ENCODE measurements around the gene SEL1L3.
"Not testable (repeated sequence)": the region's sequence is repeated elsewhere in the genome, so short reads cannot be mapped to it uniquely, and the experiment has no call there.

Gene SEL1L3

DNA sequence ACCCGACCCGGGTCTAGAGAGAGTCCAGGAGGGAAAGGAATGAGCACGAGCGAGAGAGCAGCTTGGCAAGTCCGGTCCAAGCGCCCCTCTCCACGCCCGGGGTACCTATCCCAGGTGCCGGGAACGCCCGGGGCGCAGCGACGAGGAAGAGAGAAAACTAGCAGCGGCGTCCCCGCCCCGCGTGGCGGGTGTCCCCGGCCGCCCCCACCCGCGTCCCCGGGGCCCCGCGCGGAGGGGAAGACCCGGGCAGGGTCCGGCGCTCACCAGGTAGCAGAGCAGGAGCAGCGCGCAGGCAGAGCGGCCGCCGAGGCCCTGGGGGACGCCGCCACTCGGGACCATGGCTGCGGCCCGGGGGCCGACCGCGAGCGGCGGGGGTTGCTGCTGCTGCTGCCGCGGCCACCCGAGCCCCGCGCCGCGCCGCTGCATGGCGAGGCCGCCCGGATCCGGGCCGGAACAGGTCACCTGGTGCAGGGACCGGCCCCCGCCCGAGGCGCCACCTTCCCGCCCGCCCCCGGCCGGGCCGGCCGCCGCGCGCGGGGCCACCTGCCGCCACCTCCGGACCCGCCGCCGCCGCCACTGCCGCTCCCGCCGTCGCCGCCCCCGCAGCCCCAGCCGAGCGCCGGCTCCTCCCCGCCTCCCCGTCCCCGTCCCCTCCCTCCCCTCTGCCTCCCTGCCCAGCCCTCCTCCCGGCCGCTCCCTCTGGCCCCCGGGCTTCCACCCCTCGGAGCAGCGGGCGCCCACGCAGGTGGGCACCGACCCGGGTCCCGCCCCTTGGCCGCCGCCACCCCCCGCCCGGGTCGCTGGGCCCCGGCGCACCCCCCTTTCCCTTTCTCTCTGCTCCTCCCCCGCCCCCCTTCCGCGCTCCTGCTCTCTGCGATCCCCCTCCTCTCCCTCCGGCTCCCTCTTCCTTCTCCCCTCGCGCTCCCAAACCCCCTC, at the start of gene SEL1L3:
TSS of gene SEL1L3 (minus strand) at position 578 of the 936 bp plus-strand sequence. CDS start at position 426, 152 bp downstream.
- peak within 1 kb of the TSS; percentile 61 for H3K4me3 ChIP-seq (ENCODE audit: control insufficient read depth, low read depth, low read length)
- TF ChIP-seq, protein P1, sequence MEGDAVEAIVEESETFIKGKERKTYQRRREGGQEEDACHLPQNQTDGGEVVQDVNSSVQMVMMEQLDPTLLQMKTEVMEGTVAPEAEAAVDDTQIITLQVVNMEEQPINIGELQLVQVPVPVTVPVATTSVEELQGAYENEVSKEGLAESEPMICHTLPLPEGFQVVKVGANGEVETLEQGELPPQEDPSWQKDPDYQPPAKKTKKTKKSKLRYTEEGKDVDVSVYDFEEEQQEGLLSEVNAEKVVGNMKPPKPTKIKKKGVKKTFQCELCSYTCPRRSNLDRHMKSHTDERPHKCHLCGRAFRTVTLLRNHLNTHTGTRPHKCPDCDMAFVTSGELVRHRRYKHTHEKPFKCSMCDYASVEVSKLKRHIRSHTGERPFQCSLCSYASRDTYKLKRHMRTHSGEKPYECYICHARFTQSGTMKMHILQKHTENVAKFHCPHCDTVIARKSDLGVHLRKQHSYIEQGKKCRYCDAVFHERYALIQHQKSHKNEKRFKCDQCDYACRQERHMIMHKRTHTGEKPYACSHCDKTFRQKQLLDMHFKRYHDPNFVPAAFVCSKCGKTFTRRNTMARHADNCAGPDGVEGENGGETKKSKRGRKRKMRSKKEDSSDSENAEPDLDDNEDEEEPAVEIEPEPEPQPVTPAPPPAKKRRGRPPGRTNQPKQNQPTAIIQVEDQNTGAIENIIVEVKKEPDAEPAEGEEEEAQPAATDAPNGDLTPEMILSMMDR (IDR thresholded peaks at IDR 0.05; ENCODE audit: control insufficient read depth, insufficient read depth, low read depth, low read length, missing control alignments), result no peak
- no peak for DNase-seq (ENCODE audit: low read depth)

DNA sequence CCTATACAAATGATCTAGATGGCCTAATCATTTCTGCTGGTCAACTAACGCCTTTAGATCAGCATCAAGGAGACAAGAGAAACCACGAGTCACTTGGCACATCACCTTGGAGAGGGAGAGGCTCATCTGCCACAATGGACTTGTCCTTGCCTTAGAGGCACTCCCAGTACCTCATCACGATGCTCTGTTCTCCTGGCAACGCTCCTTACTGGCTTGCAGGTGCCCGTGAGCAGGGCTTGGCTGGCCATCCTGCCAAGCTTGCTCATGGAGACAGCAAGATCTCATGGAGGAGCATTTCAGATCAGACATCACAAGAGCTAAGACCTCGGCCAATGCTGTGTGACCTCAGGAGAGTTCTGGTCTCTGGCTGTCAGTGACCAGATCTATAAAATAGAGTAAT, 48.6 kb upstream of the SEL1L3 start:
- no peak for DNase-seq (ENCODE audit: low read depth)
- TF ChIP-seq, protein P1 (IDR thresholded peaks at IDR 0.05; ENCODE audit: control insufficient read depth, insufficient read depth, low read depth, low read length, missing control alignments), result no peak
- H3K4me3 ChIP-seq (ENCODE audit: control insufficient read depth, low read depth, low read length), result no peak overlapping the region

DNA sequence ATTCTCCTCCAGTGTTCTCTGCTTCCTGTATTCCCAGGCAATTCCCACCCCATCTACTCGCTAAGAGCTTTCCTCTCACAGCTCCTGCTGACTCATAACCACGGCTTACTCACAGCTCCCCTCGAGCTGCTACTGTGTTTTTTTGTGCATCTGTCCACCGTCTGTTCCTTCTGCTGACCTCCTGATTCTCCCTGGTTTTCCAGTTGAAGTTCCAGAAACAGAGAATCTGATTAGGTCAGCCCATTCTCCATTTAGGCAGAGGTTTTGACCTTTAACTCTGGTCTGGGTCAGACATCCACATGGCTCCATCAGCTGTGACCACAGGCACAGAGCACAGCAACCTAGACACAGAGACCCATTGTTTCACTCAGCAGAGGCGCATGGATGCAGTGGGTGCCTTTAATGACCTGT, 45.7 kb upstream of the SEL1L3 start:
- peak; percentile 83 for DNase-seq (ENCODE audit: low read depth)
- TF ChIP-seq, protein P1 (IDR thresholded peaks at IDR 0.05; ENCODE audit: control insufficient read depth, insufficient read depth, low read depth, low read length, missing control alignments), result no peak
- H3K4me3 ChIP-seq (ENCODE audit: control insufficient read depth, low read depth, low read length), result no peak overlapping the region

DNA sequence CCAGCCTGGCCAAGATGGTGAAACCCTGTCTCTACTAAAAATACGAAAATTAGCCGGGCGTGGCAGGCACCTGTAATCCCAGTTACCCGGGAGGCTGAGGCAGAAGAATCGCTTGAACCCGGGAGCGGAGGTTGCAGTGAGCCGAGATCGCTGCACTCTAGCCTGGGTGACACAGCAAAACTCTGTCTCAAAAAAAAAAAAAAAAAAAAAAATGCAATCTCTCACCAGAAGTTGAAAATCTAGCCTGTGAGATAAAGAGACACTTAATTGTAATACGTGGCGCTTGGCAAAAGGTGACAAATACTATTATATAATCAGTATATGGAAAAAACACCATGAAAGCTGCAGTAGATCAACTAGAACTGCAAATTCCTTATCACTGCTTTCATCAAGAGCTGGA, 43.3 kb upstream of the SEL1L3 start:
- not testable (repeated sequence) for DNase-seq (ENCODE audit: low read depth); H3K4me3 ChIP-seq (ENCODE audit: control insufficient read depth, low read depth, low read length)

DNA sequence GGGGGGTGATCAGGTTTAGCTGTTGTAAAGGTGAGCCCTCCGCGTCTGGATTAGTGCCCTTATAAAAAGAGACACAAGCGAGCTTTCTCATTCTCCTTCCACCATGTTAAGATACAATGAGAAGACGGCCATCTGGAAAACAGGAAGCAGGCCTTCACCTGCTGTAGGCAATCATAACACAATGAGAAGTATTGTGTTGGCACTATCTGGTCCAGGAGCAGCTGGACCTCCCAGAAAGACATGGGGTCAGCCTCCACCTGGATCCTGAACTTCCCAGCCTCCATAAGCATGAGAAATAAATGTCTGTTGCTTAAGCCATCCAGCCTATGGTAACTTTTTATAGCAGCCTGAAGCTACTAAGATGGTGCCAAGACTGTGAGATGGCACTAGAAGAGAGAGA, 42.6 kb upstream of the SEL1L3 start:
- H3K4me3 ChIP-seq (ENCODE audit: control insufficient read depth, low read depth, low read length), result no peak overlapping the region
- TF ChIP-seq, protein P1 (IDR thresholded peaks at IDR 0.05; ENCODE audit: control insufficient read depth, insufficient read depth, low read depth, low read length, missing control alignments), result no peak
- no peak for DNase-seq (ENCODE audit: low read depth)

DNA sequence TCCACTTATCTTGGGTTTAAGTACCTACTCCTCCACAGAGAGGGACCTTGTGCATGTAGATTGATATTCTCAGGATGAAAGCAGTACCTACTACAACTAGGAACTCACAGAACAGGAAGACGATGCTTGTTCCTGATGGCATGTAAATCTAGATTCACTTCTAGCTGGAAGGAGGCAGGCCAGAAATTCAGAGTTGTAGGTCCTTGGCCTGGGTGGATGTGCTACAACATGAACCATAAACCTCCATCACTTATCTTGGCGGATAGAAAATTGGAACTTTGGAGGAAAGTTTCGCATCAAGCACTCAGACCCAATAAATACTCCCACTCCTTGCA, 41.9 kb upstream of the SEL1L3 start:
- TF ChIP-seq, protein P1 (IDR thresholded peaks at IDR 0.05; ENCODE audit: control insufficient read depth, insufficient read depth, low read depth, low read length, missing control alignments), result no peak
- no peak for DNase-seq (ENCODE audit: low read depth)

DNA sequence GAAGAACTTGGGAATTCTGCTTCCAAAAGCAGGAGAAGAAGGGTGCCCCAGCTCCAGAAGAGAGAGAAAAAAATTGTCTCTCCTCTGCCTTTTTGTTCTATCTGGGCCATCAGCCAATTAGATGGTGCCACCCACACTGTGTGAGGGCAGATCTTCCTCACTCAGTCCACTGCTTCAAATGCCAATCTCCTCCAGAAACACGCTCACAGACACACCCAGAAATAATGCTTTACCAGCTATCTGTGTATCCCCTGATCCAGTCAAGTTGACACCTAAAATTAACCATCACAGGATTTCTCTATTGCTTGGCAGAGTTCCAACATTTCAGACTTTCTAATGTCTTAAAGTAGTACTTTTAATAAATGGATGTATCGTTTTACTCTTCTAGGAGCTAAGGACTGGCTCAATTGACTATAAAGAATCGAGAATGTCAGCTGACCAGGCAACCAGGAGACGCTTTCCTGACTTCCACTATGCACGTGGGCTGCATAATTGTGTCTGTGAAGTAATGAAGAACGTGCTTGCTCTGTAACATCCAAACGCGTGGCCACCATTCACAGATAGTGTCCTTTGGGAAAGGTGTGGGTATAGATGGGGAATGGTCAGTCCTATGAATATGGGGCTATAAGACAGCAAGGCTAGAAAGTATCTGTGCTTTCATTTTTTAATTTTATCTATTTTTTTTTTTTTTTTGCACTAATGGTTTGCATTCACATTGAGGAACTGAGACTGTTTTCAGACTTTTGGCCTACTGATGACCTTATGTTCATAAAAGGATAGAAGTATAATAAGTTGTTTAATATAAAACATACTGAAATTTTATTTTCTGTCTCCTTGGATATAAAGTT, 41.3 kb upstream of the SEL1L3 start:
- DNase-seq (ENCODE audit: low read depth), result no peak
- TF ChIP-seq, protein P1 (IDR thresholded peaks at IDR 0.05; ENCODE audit: control insufficient read depth, insufficient read depth, low read depth, low read length, missing control alignments), result no peak
- H3K4me3 ChIP-seq (ENCODE audit: control insufficient read depth, low read depth, low read length), result no peak overlapping the region

More for the DNA sequence above, 41.9 kb upstream of the SEL1L3 start:
- H3K4me3 ChIP-seq (ENCODE audit: control insufficient read depth, low read depth, low read length), result no peak overlapping the region
